Activated CD8-positive, alpha-beta T cell treated with anti-CD3 and anti-CD28 coated beads, Interleukin-2, amount 10 ng/mL, durations not matched to agents 7 days and 5 days (primary cell): ENCODE results near the gene TRAPPC3. TPM values are rescaled to one million over a fixed set of nuclear protein-coding genes. Genes with fewer than 3 reads are reported as not detected.

Experiments
- ATAC-seq: fragments of 150-1000 bp; cut with Tn5 transposase; one replicate; pipeline ENCODE4 v1.10.0; 2021; ENCODE audit warnings: moderate library complexity
- CTCF ChIA-PET: fragments of 350-600 bp; sonication (Branson Sonifier 250); formaldehyde crosslinking; loops from one replicate; lab custom pipeline; 2021; ENCODE audit warnings: antibody characterized with exemption; lab: Charles Lee
- POLR2A ChIA-PET: fragments of 350-600 bp; sonication (Branson Sonifier 250); formaldehyde crosslinking; loops from one replicate; lab custom pipeline; 2021; ENCODE audit warnings: antibody characterized with exemption; lab: Charles Lee
- DNase-seq: peaks from one replicate; pipeline ENCODE4 v3.0.0-alpha.2; 2020
- H3K27ac Mint-ChIP-seq: one replicate; pipeline ENCODE4 v1.8.0; 2021; ENCODE audit warnings: mild to moderate bottlenecking, mixed read lengths
- H3K27me3 Mint-ChIP-seq: one replicate; pipeline ENCODE4 v1.8.0; 2021; ENCODE audit warnings: low read depth, mixed read lengths
- H3K36me3 Mint-ChIP-seq: one replicate; pipeline ENCODE4 v1.8.0; 2021; ENCODE audit warnings: low read depth, mixed read lengths
- H3K4me1 Mint-ChIP-seq: one replicate; pipeline ENCODE4 v1.8.0; 2021; ENCODE audit warnings: low read depth, mixed read lengths
- H3K4me3 Mint-ChIP-seq: one replicate; pipeline ENCODE4 v1.8.0; 2021; ENCODE audit warnings: mild to moderate bottlenecking, mixed read lengths
- H3K9me3 Mint-ChIP-seq: one replicate; pipeline ENCODE4 v1.8.0; 2022; ENCODE audit warnings: mixed read lengths; ENCODE audit not compliant: insufficient read depth
- total RNA-seq, 2 experiments: library from RNA; stranded (reverse); gene quantifications; one replicate each; pipeline ENCODE4 v1.2.3, GENCODE V29; 2021

Gene TRAPPC3
- total RNA-seq, 2 experiments from 2014 or later, result 55.6 to 56.4 TPM

DNA sequence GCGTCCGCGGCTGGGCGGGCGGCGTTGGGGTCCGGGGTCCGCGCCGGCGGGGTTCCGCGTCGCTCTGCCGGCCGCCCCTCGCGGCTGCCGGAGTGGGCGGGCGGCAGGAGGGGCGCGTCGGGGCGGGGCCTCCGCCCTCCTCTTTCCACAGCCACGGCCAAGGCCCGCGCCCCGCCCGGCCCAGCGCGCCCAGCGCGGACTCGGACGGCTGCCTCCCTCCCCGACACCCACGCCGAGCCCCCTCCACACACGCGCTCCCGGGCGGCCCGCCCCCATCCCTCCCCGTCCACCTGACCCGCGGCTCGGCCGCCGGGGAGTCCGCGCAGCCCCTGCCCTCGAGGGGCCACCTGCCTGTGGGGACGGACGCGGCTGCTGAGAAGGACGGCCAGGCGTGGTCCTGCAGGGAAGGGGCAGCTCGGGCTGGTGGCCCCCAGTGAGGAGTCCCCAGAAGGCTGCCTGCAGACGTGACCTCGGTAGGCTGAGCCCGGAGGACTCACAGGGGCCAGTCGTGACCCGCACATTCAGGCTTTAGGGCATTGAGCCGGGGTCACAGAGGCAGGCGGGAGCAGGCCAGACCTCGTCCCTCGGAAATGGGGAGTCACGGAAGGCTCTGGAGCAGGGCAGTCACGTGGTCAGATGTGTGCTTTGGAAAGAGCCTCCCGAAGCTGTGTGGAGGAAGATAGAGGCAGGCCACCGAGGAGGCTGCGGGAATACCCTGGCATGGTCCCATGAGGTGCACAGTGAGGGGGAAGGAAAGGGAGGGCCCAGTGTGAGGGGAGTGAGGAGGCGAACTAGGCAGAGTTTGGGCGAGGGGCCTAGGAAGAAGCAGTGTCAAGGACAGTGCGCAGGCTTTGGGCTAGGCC lies 23.9 kb downstream of the TRAPPC3 start, which contains the start of gene COL8A2:
TSS of gene COL8A2 (minus strand) at position 94 of the 863 bp plus-strand sequence. CDS start 24,980 bp downstream, outside the sequence.
- Mint-ChIP-seq H3K4me1 (peaks cover 20% of the 10 kb centered on the region), H3K4me3 (peak within 1 kb of the TSS; percentile 50), H3K36me3 (no peaks in the 10 kb centered on the region), H3K9me3 (no peaks in the 10 kb centered on the region), H3K27ac (no peak within 1 kb of the TSS), H3K27me3 (peaks cover 39% of the 10 kb centered on the region)
- peak; percentile 75 for ATAC-seq
- ChIA-PET POLR2A (no interaction called here), CTCF (no interaction called here)
- no peak for DNase-seq

- peaks cover 20% of the 10 kb centered on the region for H3K4me1 Mint-ChIP-seq
- H3K36me3 Mint-ChIP-seq, result no peaks in the 10 kb centered on the region
- DNase-seq (no peak), ATAC-seq (peak; percentile 17)
- peaks cover 41% of the 10 kb centered on the region for H3K27me3 Mint-ChIP-seq
- peak overlapping the region; percentile 50 for H3K4me3 Mint-ChIP-seq
- H3K27ac Mint-ChIP-seq, result no peak overlapping the region
- CTCF ChIA-PET, result no interaction called here
- no peaks in the 10 kb centered on the region for H3K9me3 Mint-ChIP-seq
- POLR2A ChIA-PET, result interaction anchor here (1.0 kb wide), 1 partner anchor 20 kb away, joined by 5 read pairs; no protein-coding TSS in a partner anchor
Observed at GRCh38 chr1:36124404-36125128, 24.7 kb downstream of the TRAPPC3 start.

DNA sequence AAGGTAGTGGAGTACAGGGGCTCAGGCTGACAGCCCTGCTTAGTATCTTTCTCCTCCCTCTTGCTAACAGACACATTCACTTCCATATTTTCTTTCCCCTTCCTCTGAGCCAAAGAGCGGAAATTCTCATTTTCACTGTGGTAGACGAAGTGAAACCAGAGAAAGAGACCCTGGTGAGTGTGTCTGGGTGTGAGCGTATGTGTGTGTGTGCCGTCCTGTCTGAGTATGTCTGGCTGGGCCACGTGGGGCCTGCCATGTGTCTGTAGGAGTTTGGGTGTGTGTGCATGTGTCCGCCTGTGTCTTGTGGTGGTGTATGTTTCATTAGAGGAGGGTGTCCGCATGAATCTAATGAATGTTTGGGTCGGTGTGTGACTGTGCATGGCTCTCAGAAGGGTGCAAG lies 25.9 kb downstream of the TRAPPC3 start:
- Mint-ChIP-seq H3K36me3 (no peaks in the 10 kb centered on the region), H3K4me1 (peaks cover 20% of the 10 kb centered on the region), H3K27me3 (peaks cover 41% of the 10 kb centered on the region), H3K4me3 (no peak overlapping the region), H3K9me3 (no peaks in the 10 kb centered on the region), H3K27ac (peak overlapping the region; percentile 47)
- ATAC-seq (peak; percentile 40), DNase-seq (peak; percentile 31)
- CTCF ChIA-PET, result no interaction called here
- POLR2A ChIA-PET, result no interaction called here

DNA sequence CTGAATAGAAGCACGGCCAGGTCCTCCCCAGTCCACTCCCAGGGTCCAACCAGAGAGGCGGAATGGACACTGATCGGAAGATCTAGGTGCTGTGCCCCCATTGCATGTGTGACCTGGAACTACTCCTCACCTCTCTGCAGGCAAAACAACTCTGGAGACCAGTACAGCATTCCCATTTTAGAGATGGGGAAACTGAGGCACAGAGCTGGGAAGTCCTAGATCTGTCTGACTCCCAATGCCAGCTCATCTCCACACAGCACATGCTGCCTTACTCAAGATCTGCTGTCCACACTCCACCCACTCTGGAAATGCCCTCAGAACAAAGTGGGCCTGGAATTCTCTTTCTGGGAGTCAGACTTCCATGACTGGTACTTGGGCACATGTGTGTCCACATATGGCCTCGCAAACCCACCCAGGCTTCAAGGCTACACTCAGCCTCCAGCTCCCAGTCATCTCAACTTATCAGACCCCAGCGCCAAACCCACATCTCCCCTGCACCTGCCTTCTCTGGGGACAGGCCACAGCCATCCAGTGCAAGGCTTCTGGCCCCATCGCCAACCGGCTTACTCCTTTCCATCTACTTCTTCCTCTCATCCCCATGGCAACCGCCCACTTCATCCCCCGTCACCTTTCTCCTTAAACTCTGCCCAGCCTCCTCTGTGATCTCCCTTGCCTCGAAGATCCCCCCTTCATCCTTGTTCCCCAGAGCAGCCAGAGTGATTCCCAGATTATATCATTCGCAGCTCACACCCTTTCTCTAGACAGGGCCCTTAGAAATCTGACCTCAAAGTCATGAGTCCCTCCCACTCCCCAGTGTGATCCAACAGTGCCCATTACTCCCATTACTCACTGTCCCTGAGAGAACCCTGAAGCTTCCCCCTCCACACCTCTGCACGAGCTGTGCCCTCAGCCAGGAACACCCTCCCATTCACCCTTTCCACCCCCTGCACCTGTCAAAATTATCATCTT lies 26.9 kb downstream of the TRAPPC3 start:
- Mint-ChIP-seq H3K9me3 (no peaks in the 10 kb centered on the region), H3K27me3 (peaks cover 41% of the 10 kb centered on the region), H3K27ac (no peak overlapping the region), H3K4me3 (no peak overlapping the region), H3K4me1 (peaks cover 20% of the 10 kb centered on the region), H3K36me3 (no peaks in the 10 kb centered on the region)
- ChIA-PET POLR2A (no interaction called here), CTCF (no interaction called here)
- no peak for ATAC-seq
- no peak for DNase-seq

- peaks cover 27% of the 10 kb centered on the region for H3K27me3 Mint-ChIP-seq
- ChIA-PET CTCF (interaction anchor here (1.1 to 3.6 kb wide), 4 partner anchors 15 to 236 kb away, joined by 3 to 39 read pairs (median 4); partner anchors contain the start of gene AGO1), POLR2A (interaction anchor here (1.1 kb wide), 1 partner anchor 15 kb away, joined by 5 read pairs; no protein-coding TSS in a partner anchor)
- H3K36me3 Mint-ChIP-seq, result no peaks in the 10 kb centered on the region
- H3K27ac Mint-ChIP-seq, result no peak overlapping the region
- DNase-seq (no peak), ATAC-seq (no peak)
- H3K4me1 Mint-ChIP-seq, result peaks cover 11% of the 10 kb centered on the region
- no peaks in the 10 kb centered on the region for H3K9me3 Mint-ChIP-seq
- no peak overlapping the region for H3K4me3 Mint-ChIP-seq
Observed at GRCh38 chr1:36119456-36119855, 29.8 kb downstream of the TRAPPC3 start.

DNA sequence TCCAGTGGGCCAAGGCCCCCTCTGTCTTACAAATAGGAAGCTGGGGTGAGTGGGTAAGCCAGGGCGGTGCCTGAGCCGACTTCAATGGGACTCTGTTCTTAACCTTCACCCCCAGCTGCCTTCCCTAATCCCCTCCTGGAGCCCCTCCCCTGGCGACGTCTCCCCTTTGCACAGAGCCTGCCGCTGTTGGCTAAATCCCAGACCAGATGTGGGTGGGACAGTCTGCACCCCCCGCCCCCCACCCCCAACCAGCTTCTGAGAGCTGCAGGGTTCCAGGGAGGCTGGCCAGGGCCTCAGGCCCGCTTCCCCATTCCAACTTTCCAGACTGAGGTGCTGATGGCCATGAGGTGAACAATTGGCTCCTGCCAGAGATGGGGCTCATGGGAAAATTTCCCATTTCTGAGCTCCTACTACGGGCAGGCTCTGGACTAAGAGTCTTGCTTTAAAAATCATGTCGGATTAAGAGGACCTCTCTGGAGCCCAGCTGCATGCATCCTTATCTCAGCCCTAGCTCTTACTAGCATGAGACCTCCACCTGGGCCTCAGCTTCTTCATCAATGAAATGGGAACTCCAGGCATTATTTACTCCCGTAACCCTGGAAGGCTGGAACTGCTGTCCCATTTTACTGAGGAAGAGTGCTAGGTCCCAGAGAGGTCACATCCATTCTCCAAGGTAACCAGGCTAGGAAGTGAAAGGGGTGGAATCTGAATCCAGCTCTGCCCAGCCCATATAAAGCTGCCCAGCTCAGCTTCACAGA lies 30.7 kb downstream of the TRAPPC3 start:
- no peak overlapping the region for H3K4me3 Mint-ChIP-seq
- ChIA-PET CTCF (interaction anchor here (0.6 to 3.6 kb wide), 7 partner anchors 16 to 235 kb away, joined by 3 to 39 read pairs (median 4); partner anchors contain the start of gene AGO1), POLR2A (interaction anchor here (0.6 to 1.1 kb wide), 4 partner anchors 11 to 204 kb away, joined by 3 to 5 read pairs (median 3); no protein-coding TSS in a partner anchor)
- ATAC-seq, result no peak
- DNase-seq, result no peak
- H3K27ac Mint-ChIP-seq, result no peak overlapping the region
- H3K4me1 Mint-ChIP-seq, result peaks cover 8% of the 10 kb centered on the region
- H3K9me3 Mint-ChIP-seq, result no peaks in the 10 kb centered on the region
- H3K27me3 Mint-ChIP-seq, result peaks cover 20% of the 10 kb centered on the region
- H3K36me3 Mint-ChIP-seq, result no peaks in the 10 kb centered on the region

- no peak for ATAC-seq
- CTCF ChIA-PET, result interaction anchor here (1.0 to 3.6 kb wide), 7 partner anchors 16 to 183 kb away, joined by 3 to 39 read pairs (median 4); partner anchors contain the start of gene TRAPPC3
- Mint-ChIP-seq H3K27me3 (peaks cover 4% of the 10 kb centered on the region), H3K4me3 (no peak overlapping the region), H3K27ac (no peak overlapping the region), H3K36me3 (no peaks in the 10 kb centered on the region), H3K9me3 (no peaks in the 10 kb centered on the region), H3K4me1 (peaks cover 4% of the 10 kb centered on the region)
- no peak for DNase-seq
- POLR2A ChIA-PET, result no interaction called here
Observed at GRCh38 chr1:36116901-36117300, 32.4 kb downstream of the TRAPPC3 start.

DNA sequence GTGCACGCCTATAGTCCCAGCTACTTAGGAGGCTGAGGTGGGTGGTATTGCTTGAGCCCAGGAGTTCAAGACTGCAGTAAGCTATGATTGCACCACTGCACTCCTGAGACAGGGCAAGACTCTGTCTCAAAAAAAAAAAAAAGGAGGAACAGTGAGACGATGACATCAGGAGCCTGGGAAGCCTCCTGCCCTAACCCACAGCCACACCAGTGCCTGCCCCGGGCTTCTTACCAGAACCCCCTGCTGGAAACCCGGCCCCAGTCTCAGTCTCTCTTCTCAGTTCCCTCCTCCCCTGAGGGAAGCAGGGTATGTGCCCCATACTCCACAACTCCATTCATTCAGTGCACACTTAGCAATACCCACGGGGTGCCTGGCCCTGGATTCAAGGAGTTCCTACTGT lies 33.4 kb downstream of the TRAPPC3 start:
- ChIA-PET POLR2A (interaction anchor here (1.0 to 1.2 kb wide), 2 partner anchors 19 to 33 kb away, joined by 3 to 4 read pairs; partner anchors contain the start of gene TRAPPC3), CTCF (interaction anchor here (0.8 to 2.4 kb wide), 4 partner anchors 14 to 34 kb away, joined by 3 to 7 read pairs (median 4); partner anchors contain the start of gene TRAPPC3)
- ATAC-seq, result no peak
- Mint-ChIP-seq H3K4me1 (peaks cover 12% of the 10 kb centered on the region), H3K9me3 (no peaks in the 10 kb centered on the region), H3K27ac (no peak overlapping the region), H3K27me3 (peaks cover 2% of the 10 kb centered on the region), H3K4me3 (no peak overlapping the region), H3K36me3 (no peaks in the 10 kb centered on the region)
- DNase-seq, result no peak

DNA sequence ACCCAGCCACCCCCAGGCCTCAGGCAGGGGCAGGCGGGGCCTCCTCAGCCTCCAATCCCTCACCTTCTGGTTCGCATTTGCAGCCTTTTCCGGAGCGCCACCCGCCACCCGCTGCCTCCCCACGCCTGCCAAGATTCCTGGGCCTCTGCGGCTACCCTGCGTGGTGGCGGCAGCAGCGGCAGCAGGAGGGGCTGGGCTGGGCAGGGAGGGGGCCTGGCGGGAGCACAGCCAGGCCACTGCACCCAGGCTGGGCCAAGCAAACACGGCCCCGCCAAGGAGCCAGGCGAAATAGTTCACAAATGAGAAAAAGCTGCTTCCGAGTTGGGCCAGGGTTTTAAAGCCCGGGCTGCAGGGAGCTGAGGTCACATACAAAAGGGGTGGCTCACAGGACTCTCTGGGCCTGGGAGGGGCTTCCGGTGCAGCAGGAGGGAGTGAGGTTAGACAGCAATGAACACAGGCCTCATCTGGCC lies 34.1 kb downstream of the TRAPPC3 start:
- POLR2A ChIA-PET, result interaction anchor here (1.0 to 1.2 kb wide), 2 partner anchors 20 to 34 kb away, joined by 3 to 4 read pairs; partner anchors contain the start of gene TRAPPC3
- no peak for ATAC-seq

DNA sequence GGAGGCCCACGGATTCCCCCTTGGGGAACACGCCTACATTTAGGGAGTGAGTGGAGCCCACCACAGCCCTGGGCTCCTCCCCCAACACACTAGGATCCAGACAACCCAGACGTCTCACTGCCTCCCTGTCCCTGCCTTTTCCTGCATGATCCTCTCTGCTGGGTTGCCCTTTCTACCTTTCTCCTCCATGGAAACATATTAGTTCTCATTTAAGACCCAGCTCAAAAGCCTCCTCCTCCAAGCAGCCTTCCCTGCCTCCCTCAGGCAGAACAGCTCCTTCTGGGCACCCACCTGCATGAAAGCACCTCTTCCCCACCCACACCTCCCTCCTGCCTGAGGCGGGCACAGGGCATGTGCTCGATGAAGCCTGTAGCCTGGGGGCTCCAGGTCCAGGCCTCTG lies 34.9 kb downstream of the TRAPPC3 start:
- DNase-seq (no peak), ATAC-seq (no peak)
- Mint-ChIP-seq H3K4me3 (no peak overlapping the region), H3K9me3 (no peaks in the 10 kb centered on the region), H3K27me3 (no peaks in the 10 kb centered on the region), H3K36me3 (no peaks in the 10 kb centered on the region), H3K4me1 (peaks cover 23% of the 10 kb centered on the region), H3K27ac (no peak overlapping the region)
- ChIA-PET POLR2A (no interaction called here), CTCF (no interaction called here)

More for the DNA sequence above, 34.1 kb downstream of the TRAPPC3 start:
- no peak for DNase-seq
- no peak overlapping the region for H3K4me3 Mint-ChIP-seq
- CTCF ChIA-PET, result interaction anchor here (0.8 to 2.4 kb wide), 4 partner anchors 13 to 34 kb away, joined by 3 to 7 read pairs (median 4); partner anchors contain the start of gene TRAPPC3
- H3K36me3 Mint-ChIP-seq, result no peaks in the 10 kb centered on the region
- no peaks in the 10 kb centered on the region for H3K9me3 Mint-ChIP-seq
- H3K27me3 Mint-ChIP-seq, result peaks cover 2% of the 10 kb centered on the region
- H3K27ac Mint-ChIP-seq, result no peak overlapping the region
- H3K4me1 Mint-ChIP-seq, result peaks cover 18% of the 10 kb centered on the region
